ENCODE results near the gene HSPB7.

HSPB7 gene

DNA sequence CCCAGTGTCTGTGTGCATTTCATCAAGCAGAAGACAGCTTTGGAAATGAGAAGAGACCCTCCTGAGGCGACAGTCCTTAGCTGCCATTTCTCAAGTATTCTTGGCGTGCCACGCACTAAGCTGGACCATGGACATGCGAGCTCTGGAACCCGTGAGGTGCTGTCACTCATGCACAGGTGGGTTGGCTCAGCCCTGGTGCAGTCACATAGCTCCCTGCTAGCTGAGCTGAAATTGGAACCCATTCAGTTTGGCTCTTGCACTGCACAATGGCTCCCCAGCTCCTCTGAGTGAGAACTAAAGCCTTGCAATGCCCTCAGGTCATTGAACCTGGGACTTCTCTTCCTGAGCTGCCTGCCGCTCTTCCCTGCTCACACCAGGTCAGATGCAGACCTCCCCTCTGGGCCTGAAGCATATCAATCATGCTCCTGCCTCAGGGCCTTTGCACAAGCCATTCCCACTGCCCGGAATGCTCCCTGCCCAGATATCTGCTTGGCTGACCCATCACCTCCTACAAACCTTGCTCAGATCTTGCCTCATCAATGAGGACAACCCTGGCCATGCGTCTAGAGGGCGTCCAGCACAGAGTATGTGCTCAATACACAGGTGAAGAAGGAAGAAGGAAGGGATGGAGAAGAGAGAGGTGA, 20.1 kb downstream of the HSPB7 start:
- no peak for TF ChIP-seq CTCF (IDR thresholded peaks at IDR 0.05)

DNA sequence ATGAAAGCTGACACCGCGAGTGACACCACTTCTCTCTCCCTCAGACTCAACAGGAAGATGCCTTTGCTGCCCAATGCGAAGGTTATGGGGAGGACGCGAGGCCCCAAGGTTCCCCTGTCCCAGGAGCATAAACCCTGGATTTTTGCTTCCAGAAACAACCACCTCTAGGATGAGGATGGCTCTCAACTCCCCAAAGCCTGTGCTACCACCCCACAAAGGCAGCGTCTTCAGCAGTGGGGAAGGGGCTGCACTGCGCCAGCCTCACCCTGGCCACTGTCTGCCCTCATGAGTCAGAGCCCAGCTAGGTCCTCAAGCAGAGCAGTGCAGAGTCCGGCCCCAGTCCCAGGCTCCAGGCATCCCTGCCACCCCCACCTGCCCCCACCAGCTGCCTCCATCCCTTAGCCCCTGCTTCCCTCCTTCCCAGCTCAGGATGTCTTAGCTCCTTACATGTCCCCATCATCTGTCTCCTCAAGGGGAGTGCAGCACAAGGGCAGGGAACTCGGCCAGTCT, 20.7 kb downstream of the HSPB7 start:
- TF ChIP-seq CTCF (IDR thresholded peaks at IDR 0.05): no peak

DNA sequence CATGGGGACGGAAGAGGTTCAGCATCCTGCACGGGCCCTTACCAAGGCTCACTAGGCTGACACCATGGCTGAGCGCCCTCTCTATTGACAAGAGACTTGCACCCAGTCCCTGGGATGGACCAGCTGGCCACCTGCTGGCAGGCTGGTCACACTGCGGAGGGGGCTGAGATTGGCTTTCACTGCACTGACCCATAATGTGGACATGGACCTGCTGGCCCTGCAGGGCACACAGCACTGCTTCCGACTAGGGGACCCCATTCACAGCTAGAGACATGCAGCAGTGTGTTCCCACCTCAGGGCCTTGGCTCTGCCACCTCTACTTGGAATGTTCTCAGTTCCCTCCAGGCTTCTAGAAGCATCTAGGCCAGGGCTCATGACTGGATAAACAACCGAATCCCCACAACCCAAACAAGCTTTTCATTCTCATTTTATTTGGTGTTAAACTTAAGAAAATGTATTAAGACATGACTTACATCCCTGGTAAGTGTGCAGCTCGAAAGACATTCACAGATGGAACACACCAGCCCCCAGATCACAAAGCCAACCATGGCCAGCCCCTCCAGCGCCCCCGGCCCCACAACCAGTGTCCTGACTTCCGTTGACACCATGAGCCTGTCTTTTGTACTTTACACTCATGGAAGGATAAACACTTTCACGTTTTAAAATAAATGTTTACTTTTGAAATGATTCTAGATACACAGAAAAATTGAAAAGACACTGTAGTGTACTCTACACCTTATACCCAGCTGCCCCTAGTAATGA, 23.1 kb downstream of the HSPB7 start:
- TF ChIP-seq CTCF (IDR thresholded peaks at IDR 0.05): peak; percentile 47

- no peak for TF ChIP-seq CTCF (IDR thresholded peaks at IDR 0.05)
Measured at GRCh38 chr1:15994081-15994480, 23.8 kb downstream of the HSPB7 start.

DNA sequence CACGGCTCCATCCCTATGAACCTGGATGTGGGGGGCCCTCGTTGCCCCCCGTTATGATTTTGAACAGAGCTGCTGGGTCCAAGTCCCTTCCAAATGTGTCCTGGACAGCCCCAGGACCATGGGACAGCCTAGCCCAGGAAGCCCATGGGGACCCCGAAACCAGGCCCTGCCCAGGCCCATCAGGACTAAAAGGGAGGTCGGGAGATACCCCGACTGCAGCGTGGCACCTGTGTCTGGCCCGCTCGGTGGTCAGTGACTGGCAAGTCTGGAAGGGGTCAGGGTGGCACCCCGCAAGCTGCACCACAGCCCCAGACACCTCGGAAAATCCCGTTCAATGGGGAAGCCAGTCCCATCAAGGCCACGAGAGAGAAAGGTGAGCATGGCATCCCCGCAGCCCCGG, 24.2 kb downstream of the HSPB7 start:
- no peak for TF ChIP-seq CTCF (IDR thresholded peaks at IDR 0.05)

DNA sequence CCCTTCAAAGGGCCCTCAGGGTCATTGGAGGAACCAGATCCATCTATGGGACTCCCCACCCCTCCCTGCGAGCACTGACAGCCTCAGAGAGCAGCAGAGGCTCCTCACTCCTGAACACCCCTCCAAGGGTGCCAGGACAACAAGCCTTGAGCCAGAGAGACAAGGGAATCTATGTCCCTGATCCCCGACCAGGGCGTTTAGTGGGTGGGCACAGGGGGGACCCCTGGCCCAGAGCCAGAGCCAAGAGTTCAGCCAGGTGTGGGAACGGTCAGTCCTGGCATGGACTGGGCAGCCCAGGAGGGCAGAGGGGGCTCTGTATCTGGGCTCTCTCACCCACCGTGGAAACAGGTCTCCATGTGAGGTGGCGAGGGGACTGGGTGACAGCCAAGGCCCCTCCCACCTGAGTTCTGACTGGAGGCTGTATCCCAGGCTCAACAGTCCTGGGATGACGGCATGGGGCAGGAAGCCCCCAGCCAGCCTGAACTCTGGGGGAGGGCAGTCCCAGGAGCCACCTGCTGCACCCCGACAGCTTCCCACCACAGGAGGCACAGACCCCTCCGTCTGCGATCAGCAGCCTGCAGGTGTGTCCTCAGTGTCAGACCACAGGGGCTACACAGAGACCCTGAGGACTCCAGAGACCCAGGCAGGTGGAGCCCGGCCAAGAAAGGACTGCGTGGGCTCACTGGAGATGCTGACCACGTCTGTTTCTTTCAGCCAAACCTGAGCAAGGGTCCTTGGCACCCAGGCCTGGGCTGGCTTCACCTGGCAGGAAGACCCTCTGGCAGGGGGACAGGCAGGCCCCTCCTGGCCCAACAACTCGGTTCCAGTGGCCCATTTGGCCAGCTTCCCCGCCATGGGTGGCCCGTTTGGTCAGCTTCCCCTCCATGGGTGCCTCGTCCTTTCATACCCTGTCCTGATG, 25.0 kb downstream of the HSPB7 start:
- TF ChIP-seq CTCF (IDR thresholded peaks at IDR 0.05): no peak

DNA sequence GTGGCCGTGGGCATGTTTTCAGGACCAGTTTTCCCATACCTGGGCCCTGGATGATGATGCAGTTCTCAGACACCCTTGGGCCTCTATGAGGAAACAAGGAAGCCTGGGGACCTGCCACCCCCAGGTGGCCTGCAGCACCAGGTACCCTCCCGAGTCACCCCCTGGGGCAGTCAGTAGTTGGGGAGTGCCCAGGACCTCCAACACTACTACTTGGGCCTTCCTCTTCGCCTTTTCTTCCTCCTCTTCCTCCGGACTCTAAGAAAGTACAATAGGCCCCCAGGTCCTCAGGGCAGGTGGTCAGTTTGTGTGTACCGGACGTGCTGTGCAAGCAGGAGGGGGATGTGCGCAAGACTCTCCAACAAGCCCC, 25.7 kb downstream of the HSPB7 start:
- TF ChIP-seq CTCF (IDR thresholded peaks at IDR 0.05): no peak
